Fibroblast of skin of left quadriceps (primary cell): Measurements from ENCODE around the gene LYST.
"Not testable (repeated sequence)": the region's sequence is repeated elsewhere in the genome, so short reads cannot be mapped to it uniquely, and the experiment has no call there.

ENCODE experiments used
- DNase-seq, 2 experiments: peaks; one replicate each; pipeline ENCODE4 v3.0.0-alpha.2; 2013; ENCODE audit warnings: low read depth in 2 of 2

LYST gene

DNA sequence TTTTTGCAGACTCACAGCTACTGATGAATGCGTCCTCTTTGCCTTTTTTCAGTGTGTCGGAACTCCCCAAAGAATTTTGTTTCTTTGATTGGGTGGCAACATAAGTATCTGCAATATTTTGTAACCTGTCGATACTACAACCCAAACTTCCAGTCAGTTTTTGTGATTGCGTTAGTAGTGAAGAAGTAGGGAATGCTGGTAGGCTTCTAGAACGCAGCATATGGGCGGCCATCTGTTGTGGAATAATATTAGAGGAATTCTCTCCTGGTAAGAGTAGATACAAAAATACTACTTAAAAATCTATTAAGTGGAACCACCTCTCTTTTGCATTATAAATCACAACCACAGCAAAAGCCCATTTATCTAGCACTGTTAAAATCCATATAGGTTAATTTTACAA is 107.4 kb downstream of the LYST start:
- no peak for DNase-seq

DNA sequence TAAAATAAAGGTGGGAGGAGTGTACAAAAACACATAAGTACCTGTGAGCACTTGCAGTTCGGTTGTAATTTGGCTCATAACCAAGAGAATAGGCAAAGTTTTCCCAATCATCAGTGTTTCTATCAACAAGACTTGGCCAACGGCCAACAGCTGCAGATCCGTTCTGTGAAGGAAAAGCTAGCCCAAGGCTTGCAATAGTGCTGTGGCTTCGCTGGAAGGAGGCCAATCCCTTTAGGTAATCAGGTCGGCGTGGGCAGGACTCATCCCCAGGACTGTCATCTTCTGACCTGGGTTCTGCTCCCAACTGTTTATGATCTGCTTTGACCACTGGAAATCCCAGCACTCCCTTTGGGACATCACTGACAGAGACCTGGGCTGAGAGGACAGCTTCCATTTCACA is 107.8 kb downstream of the LYST start:
- no peak for DNase-seq

- no peak for DNase-seq
Observed at GRCh38 chr1:235757587-235758096, 109.1 kb downstream of the LYST start.

GRCh38 chr1:235754186-235754585 is 112.5 kb downstream of the LYST start:
- not testable (repeated sequence) for DNase-seq

DNA sequence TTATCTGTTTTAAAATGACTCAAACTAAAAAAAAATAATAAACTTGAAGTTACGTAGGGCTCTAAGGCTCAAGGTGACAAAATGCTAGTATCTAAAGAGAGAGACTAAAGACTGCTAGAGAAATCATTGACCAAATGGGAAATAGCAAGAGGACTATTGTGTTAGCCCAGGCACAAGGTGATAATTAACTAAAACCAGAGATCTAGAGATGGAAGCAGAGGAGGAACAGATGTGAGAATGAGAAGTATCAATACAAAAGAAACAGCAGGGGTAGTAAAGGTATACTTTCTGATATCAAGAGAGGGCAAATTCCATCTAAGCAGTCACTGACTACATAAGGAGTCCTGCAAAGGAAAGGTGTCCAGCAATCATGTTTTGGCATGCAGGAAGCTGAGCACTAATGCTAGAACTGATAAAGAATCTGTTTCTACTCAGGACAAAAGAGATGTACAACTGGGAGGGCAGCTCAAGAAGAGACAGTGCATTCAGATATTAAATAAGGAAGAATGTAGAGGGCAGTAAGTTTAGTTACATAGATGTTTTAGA is 116.9 kb downstream of the LYST start:
- no peak for DNase-seq

DNA sequence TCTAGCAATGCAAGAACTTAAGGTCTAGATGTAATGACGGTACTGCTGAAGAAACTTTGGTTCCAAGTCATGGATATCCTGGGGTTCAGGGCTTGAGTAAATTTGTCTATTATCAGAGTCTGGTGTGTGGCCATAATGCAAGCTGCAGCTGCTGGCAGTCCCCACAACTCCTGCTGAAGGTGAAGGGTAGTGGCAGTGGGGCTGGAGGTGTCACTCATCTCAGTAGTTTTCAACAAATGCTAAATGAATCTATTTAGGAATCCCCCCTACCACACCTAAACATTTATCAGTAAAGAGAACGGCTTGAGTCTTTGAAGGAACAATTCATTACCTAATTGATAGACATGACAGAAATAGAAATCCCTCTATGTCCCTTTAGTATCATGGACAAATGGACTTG is 118.0 kb downstream of the LYST start:
- DNase-seq, result no peak

GRCh38 chr1:235746245-235746644 is 120.5 kb downstream of the LYST start:
- DNase-seq, result no peak

DNA sequence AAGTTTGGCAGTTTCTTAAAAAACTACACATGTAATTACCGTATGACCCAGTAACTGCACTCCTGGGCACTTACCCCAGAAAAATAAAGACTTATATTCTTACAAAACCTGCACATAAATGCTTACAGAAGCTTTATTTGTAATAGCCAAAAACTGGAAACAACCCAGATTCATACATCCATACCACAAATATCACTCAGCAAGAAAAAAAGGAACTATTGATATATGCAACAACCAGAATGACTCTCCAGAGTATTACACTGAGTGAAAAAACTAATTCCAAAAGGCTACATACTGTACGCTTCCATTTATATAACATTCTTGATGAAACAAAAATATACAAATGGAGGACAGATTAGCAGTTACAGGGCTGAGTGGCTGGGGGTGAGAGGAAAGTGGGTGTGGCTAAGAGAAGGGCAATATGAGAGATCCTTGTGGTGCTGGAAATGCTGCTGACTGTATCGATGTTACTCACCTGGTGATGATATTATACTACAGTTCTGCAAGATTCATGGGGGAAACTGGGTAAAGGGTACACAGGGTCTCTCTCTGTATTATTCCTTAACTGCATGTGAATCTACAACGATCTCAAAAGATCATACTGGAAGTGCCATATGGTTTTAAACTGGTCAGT is 121.1 kb downstream of the LYST start:
- peak; percentile 40 to 43 for DNase-seq

GRCh38 chr1:235742914-235743599 is 123.6 kb downstream of the LYST start:
- DNase-seq, result no peak

DNA sequence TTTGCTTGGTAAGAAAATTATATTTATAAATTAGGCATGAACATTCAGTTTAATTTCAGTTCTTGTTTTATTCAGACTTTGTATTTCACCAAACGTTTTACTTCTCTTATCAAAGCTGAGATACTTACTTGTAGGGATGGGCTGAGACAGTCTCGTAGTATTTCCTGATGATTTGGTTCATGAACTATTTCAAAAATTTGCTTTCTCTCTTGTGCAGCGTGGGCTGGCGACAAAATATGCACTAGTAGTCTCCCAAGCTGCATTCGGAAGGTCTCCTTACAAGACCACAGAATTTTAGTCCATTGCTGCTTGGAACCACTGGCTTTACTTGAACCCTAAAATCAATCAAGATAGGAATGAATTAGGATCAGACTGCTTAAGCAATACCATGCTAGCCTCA is 125.4 kb downstream of the LYST start:
- peak; percentile 79 to 80 for DNase-seq

DNA sequence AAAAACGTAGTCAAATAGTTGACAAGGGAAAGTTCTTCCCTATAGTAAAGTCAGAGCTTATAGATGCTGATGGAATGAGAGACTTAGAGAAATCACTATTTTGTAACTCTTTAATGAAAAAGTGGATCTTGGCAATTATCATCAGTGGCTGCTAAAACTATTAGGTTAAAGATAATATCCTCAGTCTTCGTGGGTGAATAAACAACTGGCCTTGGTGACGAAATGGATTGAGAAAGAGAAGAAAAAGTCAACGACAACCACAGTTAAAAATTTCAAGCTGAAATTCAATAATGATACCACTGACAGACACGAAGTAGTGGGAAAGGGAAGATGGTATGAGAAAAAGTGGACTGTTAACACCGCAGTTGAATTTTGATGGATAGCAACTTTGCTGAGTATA is 127.1 kb downstream of the LYST start:
- no peak for DNase-seq

DNA sequence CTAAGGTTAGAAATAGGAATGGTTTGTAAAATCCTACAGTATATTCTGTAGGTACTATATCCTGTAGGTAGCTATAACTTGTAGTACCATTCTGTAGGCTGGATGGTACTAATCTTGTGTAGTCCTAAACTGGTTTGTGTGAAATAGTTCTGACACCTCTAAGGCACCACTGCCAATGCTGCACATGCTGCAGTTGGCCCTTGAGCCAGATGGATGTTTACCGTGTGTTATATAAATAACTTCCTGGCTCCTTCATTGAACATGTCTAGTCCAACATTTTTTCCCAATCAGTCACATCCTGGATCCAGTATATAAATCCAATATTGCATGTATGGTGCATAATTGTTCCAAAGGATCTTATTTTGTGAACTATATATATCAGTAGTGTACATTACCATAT is 127.6 kb downstream of the LYST start:
- peak; percentile 58 for DNase-seq

GRCh38 chr1:235737751-235738150 is 129.0 kb downstream of the LYST start:
- no peak for DNase-seq

- no peak for DNase-seq
Observed at GRCh38 chr1:235736263-235736662, 130.4 kb downstream of the LYST start.

DNA sequence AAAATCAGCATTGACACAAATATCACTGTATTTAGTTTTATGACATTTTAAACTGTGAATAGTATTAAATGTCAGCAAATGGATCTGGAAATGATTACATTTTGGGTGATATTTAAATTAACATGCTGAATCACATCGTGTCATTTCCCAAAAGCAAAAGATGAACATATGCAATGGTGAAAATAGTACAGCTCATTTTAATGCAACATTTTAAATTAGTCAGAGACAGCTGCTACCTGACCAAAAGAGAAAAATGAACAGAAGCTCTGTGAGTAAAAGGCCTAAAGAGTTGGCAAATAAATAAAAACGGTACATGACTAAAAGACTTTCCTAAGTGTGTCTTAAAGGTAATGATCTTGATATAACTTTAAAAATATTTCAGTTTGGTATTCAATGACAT is 131.1 kb downstream of the LYST start:
- peak in 1 of 2 experiments; percentile 24 for DNase-seq

- no peak for DNase-seq
Observed at GRCh38 chr1:235734335-235734734, 132.4 kb downstream of the LYST start.

DNA sequence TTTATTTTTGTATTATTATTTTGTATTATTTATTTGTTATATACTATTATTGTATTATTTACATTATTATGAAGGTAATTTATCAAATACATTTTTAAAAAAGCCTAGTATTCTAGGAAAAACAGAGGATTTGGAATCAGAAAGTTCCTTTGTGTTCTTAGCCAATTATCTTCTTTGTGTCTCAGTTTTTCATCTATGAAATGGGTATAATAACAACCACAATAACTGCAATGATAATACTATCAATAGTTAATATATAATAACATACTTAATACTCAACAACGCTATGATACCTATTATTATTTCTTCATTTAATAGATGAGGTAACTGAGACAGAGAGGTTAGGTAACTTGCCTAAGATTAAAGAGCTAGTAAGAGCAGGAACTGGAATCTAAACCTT is 136.7 kb downstream of the LYST start:
- DNase-seq, result no peak

GRCh38 chr1:235726557-235726956 is 140.1 kb downstream of the LYST start:
- no peak for DNase-seq

DNA sequence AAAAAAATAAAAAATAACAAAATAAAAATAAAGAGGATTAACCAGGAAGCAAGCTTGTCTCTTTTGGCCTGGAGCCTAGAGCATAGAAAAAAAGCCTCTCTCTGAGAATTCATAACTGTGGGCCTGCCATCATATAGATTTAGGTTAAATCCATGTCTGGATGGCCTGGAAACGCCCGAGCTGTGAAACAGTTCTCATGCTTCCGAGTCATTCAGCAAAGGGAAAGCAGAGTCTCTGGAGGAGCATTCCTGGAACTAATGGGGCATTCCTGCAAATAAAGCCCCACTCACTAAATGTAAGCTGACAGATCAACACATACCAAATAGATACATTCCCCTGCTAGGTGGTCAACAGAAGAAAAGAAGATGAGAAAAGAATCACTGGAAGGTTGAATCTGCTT is 141.3 kb downstream of the LYST start:
- DNase-seq, result no peak

DNA sequence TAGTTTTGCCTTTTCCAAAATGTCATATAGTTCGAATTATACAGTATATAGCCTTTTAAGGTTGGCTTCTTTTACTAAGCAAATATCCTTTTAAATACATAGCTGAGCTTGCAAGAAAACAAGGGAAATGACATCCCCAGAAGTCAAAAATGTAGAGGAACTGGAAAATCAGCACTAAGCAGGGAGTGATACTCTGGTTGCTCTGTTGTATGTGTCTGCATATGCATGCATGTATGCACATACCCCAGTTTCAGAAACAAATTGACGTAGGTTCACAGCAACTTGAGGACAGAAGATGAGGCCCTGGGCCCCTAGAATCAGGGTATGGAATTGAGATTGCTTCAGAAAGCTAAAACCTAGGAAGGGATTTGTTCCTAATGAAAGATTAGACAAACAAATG is 142.0 kb downstream of the LYST start:
- DNase-seq, result no peak

- no peak for DNase-seq
Observed at GRCh38 chr1:235722858-235723257, 143.8 kb downstream of the LYST start.

DNA sequence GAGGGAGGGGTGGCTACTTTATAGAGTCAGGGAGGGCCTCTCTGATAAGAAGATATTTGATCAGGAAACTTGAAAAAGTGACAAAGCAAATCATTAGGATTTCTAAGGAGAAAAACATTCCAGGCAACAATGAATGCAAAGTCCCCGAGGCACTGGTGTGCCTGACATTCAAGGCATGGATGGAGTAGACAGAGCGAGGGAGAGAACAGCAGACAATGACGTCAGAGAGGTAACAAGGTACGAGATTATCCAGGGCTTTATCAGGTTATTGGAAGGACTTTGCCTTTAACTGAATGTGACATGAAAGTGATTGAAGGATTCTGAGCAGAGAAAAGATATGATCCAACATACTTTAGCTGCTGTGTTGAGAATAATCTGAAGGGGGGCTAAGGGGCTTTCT is 144.7 kb downstream of the LYST start:
- DNase-seq, result no peak

DNA sequence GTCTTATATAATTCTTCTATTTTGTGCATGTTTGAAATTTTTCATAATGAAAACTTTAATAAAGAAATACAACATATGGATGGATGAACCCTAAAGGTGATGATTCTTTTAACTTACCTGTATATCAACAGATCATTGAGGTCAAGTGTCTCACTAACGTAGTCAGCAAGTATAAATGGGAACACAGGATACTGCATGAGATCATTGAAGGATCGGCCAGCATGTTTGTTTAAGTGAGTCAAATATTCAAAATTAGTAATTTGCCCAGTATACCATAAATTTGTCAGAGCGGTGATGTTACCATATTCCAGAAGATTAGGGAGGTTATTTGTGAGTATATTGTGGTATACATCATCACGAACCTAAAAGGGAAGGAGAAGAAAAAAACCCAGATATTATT is 146.2 kb downstream of the LYST start:
- no peak for DNase-seq
